Measurements from ENCODE around the gene TELO2.

TELO2 gene

DNA sequence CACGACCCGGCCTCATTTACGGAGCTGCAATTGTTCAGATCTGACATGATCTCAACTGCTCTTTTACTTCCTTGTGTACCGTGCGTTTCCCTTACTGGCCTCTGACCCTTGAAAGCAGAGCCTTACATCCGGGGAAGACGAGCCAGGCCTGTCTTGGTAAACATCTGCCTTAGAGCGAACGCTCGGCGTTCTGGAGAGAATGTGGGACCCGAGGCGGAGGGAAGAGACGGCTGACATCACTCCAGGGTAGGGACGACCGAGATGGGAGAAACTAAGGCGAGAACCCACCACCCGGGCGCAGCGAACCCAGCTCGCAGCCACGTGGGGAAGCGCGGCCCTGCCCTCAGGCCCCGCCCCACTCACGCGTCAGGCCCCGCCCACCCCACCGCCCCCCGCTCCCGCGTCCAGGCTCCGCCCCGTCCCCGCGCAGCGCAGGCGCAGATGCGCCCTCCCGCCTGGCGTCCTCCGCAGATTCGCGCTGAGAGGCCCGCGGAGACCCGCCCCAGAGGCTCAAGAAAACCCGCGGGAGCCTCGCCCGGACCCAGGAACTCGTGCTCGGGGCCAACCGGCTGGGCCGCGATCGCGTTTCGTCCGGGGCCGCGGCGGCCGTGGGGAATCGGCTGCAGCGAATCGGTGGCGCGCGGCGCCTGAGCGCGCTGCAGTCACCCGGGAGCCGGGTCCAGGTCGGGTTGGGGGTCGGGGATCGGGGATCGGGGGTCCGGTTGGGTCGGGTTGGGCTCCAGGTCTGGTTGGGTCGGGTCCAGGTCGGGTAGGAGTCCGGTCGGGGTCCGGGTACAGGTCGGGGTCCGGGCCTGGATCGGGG lies at the start of gene TELO2:
TELO2 (plus strand) TSS at position 438 of the 823 bp plus-strand sequence. CDS start 922 bp downstream, outside the sequence.
- DNase-seq = peak; percentile 86 to 95 (median 88)

DNA sequence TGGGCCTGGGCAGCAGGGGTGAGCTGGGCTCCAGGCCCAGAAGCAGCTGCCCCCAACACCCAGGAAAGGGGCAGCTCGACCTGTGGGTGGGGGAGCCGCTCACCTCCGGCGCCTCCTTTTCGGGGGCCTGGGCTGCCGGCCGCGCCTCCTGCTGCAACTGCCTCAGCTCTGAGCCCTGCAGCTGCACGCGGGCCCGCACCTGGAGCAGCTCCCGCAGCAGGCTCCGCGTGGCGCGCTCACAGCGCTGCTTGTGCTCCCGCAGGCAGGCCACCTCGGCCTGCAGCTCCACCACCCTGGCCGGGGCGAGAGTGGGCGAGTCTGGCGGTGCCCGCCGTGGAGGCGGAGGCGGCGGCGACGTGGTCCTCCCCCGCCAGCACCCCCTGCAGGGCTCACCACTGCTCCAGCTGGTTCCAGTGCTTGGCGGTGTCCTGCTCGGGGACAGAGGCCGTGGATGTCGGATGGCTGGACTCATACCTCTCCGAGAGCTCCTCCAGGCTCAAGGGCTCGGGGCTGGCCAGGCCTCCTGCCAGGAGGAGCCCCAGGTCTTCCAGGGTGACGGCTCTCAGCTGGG lies 49.7 kb upstream of the TELO2 start:
- DNase-seq = no peak

DNA sequence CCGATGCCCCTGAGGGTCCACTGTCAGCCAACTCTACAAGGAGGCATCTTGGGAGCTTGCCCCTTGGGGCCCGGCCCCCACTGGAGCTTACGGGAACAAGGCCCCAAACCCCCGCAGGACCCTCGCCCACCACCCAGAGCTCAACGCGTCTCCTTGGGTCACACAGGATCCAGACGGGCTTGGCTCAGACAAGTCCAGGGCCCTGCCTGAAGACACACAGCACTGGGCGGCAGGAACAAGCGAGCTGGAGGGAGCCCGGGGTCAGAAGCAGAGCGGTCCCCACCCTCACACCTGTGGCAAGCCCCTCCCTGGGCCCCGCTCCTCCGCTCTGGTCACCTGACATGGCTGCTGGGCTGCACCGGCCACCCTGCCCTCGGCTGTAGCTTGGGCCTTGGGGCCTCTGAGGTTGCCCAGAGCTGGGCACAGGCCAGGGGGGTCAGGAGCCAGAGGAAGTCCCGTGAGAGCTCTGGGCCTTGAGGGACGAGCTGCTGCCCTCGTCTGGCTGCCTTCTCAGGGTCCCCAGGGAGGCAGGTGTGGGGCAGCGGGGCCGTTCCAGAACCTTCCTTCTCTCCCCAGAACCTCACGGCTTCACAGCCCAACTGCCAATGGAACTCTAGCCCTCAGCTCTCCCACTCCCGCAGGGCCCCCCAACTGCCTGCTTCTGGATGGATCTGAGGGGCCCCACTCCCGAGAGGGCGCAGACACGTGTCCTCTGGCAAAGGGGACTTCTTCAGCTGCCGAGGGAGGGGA lies 49.0 kb upstream of the TELO2 start, which contains the start of gene CCDC154:
CCDC154 (minus strand) TSS at position 577 of the 750 bp plus-strand sequence; CDS start at position 343, 234 bp downstream.
- DNase-seq = no peak

DNA sequence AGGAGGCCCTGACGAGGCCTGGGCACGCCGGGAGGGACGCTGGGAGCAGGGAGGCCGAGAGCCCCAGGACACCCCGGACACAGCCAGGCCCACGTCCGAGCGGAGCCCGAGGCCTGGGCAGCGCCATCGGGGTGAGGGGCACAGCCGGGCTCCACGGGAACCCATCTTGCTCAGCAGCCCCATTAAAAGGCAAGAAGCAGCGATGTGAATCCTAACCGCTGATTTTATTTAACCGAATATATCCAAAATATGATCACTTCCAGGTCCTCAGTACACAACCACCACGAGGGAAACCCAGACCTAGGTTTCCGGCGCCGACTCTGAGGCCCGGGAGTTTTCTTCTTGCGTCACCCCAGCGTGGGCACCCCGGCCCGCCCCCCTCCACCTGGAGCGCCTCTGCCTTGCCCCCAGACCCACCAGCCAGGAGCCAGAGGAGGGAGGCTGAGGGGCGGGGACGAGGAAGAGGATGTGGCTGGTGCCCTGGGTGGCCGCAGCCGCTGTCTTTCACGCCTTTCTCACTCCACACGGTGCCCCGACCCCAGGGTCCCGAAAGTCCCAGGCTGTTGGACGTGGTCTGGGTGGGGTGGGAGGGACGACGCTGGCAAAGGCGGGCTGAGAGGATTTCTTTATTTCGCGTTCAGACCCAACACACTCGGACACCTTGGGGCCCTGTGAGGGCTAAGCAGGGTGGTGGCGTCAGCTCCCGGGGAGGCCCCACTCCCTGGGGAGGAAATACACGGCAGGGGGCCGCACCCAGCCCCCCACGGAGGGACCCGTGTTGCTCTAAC lies 48.2 kb upstream of the TELO2 start:
- DNase-seq = no peak

DNA sequence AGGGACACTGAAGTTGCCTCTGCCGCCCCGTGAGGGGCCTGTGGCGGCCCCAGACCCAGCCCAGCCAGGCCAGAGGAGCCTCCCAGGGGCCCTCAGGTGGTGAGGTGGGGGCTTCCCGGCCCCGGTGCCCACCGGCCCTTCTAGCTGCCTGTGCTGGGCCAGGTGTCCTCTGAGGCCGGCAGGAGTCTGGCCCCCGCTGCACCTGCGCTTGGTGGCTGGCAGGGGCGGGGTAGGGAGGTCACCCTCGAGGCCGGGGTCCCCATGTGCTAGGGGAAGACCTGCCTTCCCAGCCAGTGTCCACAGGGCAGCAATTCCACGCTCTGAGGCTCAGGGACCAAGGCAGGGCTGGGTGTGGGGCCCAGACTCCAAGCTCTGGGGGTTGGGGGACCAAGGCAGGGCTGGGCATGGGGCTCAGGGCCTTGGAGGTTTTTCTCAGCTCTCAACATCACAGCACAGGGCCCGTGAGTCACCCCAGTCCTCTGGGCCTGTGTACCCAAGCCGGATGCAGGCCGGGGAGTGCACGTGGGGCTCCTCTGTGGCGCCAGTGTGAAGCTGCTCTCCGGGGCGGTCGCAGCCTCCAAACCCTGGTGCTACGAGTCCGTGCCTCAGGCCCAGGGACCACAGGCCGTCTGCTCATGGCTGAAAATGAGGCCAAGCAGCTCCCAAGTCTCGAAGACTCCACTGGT lies 47.5 kb upstream of the TELO2 start:
- no peak for DNase-seq

DNA sequence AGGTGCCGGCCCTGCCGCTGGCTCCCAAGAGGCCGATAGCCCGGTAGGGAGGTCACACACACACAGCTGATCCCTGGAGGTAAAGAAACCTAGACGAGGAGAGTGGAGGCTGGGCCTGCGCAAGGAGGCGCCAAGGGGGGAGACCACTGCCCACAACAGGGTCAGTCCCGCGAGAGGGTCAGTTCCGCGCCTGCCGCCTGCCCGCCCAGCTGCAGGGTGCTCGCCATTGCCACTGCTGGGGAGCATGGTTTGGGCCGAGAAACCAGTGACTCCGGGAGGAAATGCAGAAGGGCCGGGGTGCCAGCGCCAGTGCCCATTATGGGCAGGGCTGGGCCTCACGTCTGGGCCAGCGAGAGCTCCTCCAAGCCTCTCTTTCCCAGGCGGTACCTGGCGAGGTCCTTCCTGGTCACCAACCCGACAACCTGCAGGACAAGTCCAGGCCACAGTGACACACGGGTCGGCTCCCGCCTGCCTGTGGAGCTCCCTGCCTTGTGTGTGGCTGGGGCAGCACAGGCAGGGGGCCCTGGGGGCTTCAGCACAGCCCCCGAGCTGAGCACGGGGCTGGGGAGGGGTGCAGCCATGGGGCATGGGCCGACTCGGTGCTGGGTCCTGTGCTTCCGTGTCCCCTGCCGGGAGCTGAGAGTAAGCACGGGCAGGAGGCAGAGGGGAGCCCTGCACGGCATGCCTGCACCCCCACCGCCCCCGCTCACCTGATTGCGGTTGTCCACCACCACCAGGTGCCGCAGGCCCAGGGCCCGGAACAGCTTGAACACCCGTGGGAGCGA lies 46.7 kb upstream of the TELO2 start:
- no peak for DNase-seq

DNA sequence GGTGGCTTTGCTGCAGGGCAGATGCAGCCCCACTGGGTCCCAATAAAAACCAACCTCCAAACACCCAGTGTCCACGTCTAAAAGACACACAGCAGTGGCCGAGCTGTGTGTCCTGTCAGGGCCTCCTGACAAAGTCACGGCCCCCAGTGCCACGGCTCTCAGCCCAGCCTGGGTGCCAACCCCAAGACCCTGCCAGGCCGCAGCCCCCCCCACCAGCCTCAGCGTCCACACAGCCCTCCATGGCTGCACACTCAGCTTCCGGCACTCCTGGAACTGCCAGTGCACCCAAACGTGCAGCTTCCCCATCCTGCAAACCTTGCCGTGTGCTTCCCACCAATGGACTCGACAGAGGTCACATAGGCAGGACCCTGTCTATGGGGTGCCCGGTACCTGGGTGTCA lies 45.2 kb upstream of the TELO2 start:
- no peak for DNase-seq

DNA sequence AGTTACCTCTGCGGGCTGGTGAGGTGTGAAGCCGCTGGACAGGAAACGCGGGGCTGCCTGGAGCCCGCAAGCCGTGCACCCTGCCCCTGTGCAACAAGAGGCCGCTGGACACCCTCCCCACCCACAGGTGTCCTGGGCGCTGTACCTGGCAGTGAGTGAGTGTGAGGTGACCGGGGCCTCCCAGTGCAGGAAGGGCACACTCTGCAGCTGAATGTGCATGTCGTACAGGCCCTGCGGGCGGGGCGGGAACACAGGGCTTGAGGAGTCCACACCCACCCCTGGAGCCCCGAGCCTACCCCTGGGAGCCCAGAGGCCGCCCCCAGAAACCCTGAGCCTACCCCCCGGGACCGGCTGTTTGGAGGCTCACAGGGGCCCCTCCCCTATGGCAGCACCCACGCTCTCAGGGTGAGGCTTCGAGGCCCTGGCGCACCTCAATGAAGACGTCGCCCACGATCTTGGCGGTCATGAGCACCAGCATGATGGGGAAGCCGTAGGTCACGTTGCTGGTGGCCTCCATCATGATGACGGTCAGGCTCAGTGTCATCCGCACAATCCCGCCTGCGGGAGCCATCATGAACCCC lies 44.5 kb upstream of the TELO2 start:
- DNase-seq = no peak

DNA sequence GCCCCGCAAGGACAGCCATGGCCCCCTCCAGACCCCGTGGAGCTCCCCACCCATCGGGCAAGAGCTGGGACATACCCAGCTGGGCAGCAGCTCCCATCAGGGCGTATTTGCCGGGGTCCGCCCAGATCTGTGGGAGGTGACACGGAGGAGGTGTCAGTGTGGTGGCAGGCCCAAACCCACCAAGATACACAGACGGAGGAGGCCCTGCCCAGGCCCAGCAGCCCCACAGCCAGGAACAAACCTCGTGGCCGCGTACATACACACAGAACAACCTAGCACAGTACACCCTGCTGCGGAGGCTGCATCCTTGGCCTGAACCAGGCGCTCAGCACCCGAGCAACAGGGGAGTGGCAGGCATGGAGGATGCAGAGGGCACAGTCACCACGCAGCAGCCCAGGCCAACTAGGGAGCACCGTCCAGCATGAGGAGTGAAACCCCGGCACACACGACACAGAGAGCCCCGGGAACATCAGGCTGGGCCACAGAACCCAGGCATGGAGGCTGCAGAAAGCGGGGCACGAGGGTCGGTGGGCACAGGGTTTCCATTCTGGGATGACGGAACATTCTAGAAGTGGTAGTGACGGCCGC lies 43.9 kb upstream of the TELO2 start:
- DNase-seq = no peak

DNA sequence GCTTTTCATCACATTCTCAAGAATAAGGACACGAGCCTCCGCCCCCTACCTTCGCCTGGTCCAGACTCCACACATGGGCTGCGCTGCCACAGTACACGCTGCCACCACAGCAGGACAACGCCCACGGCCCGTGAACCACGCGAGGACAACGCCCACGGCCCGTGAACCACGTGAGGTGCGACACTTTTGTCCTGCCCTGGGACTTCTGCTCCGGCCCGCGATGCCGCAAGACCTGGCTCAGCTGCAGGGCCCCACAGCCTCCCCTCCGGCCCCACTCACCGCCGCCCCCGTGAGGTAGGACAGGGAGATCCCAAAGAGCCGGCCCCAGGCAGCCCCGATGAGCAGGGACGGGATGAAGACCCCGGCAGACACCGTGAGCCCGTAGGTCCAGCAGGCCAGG lies 42.9 kb upstream of the TELO2 start:
- no peak for DNase-seq

DNA sequence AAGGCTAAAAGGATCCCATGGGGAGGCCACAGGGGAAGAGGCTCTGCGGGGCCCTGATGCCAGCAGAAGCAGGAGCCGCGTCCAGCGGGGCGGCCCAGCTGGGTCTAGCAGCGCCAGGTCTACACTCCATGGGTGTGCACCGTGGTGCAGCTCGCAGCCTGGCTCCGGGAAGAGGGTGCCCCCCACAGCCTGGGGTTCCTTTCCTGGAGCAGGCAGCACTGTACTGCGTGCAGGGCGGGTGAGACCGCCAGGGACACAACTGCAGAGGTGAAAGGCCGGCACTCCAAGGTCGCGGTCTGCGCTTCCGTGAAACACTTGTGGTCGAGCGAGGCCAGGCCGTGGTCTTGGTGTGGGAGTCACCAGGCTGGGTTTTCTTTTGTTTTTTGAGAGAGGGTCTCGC lies 42.3 kb upstream of the TELO2 start:
- DNase-seq = no peak

DNA sequence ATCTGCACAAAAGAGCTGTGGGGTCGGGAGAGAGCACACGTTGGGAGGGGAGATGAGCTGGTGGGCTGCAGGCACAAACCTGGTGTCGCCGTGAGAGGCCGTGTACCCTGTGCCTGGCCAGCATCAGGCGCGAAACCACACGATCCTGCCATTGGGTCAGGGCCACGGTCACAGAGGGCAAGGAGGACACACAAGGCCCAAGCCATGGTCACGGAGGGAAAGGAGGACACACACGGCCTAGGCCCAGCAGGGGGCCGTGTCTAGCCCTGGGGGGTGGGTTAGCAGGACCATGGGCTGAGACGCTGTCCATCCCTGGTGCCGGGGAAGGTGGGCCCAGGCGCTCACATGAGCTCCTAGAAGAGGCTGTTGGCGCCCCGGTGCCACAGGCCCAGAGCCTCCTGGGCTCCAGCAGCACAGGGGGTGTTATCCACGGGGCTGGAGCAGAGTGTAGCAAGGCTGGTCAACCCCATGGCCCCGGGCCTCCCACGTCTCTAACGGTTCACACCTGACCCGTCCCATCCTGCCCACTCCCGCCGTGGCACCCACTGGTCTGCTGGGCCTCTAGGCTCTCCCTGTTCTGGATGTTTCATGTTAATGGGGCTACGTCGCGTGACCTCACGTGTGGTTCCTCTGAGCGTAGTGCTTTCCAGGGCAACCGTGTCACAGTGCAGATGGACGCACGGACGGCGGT lies 41.3 kb upstream of the TELO2 start:
- no peak for DNase-seq

DNA sequence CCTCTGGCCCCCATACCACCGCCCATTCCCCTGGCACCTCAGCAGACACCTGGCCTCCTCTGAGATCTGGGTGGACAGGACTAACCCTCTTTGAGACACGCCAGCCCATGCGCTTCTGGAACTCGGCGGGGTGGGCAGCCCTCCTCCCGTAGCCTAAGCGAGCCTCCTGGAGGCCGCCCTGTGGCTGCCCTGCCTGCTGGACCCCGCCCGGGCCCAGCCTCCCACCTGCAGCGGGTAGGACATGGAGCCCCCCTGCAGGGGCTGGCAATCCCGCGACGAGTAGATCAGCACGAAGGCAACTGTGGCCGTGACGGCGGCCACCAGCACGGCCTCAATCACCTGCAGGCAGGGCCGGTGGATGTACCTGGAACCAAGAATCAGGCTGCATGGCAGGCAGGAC lies 40.6 kb upstream of the TELO2 start:
- DNase-seq = no peak

DNA sequence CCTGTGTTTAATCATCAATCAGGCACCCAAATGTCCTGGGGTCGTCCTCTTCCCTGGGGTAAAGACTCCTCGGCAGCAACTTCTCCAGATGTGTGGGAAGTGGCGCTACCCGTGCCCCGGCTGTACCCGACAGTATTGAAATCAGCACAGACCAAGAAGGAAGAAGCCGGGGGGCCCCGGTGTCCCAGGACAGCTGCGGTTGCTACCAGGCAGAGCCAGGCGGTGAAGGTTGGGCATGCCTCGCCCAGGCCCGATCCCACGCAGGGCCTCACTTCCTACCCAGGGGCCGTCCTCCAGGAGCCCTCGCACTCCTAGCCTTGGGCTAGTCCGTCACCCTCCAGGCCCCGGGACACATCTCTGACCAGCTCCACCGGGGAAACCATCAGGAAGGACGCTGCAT lies 39.8 kb upstream of the TELO2 start:
- DNase-seq = no peak

DNA sequence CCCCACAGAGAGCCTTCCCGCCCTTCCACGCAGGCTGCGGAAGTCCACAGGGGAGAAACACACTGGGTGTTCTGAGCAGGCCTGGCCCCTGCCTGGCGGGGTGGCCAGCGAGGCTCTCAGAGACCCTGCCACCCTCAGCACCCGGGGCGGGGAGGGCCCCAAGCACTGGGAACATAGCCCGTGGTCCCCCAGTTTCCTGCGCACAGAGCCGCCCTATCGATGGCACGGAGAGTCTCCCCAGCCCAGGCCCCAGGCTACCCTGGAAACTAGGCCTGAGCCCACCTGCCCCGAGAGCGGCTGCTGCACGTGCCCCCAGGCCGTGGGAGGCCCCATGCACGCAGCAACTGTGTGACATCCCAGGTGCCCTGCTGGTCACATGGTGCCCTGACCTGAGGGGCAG lies 38.6 kb upstream of the TELO2 start:
- DNase-seq = no peak

DNA sequence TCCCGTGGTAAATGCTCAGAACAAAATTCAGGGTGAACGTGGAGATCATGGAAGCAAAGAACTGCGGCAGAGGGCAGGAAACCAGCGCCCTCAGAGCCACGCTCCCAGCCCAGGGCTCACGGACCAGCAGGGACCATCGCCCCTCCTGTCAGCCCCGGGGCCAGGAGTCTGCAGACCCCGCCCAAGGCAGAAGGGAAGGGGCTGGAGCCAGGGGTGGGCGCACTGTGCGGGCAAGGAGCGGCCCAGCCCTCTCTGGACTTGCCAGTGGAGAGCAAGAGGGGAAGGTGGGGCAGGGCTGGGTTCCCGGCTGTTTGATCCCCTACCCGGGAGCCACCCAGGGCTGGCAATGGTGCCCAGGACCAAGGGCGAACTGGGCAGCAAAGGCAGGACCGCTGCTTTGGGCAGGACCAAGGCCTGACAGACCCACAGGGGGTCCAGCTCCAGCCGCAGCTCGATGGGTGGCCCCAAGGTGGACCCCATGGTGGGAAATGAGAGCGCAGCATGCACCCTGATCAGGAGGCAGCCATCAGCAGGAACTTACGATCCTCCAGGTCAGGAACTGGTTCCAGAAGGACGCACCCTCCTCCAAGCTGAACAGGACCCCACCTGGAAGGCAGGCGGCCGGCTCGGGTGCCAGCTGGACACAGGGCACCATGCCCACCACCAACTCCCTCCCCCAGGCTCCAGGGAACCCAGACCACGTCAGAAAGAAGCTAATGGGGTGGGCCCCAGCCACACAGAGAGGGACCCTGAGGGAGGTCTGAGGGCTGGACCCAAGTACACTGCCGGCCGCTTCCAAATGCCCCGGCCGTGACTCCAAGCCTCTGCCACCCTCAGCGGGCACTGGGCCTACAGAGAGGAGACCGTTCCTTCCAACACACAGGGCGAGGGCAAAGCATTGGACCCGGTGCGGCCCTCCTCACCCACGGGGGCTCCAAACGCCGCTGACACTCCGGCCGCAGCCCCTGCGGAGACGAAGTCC lies 37.7 kb upstream of the TELO2 start:
- DNase-seq = no peak

DNA sequence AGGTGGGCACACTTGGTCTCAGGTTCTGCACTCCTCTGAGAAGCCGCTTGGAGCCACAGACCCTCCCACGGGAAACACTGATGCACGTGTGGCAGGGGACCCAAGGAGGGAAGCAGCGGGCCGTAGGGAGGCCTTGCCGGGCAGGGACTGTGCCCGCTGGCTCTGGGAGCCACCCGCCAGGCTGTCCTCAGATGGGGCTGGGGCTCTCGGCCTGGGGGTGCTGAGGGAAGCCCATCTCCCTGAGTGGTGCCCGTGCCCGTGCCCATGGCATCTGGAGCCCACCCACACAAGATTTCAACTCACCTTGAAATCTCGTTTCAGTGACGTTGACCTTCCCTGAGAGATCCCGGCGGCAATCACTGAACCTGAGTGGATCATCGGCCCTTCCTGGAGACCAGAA lies 36.2 kb upstream of the TELO2 start:
- no peak for DNase-seq

DNA sequence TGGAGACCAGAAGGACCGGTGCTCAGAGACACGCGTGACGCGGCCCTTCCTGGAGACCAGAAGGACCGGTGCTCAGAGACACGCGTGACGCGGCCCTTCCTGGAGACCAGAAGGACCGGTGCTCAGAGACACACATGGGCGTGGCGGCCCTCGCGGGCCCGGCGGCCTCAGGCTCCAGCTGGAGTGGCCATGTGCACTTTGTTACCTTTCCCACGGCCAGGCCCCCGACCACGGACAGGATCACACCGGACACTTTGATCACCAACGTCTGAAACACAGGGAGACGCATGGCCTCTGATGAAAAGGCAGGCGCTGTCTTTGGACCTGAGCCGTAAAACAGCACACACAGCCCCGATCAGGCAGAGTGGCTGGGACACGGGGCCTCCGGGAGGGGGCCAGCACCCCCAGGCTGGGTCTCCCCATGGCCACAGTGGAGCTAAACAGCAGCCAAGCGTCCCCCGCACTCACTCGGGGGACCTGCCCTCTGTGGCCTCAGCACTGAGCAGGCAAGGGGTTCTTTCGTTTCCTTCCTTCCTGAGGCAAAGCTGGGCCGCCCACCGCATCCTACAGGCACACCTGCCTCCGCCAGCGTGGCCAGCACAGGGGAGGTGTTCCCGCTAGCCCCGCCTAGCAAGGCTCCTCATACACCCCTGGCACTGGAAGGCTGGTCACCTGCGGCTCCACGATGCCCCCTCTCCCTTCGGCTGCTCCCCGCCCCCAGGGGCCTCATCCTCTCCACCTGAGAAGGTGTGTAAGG lies 35.5 kb upstream of the TELO2 start:
- no peak for DNase-seq

Data from stimulated activated naive CD4-positive, alpha-beta T cell (primary cell).